ENCODE measurements around the gene RELB. TPM values are rescaled to one million over a fixed set of nuclear protein-coding genes. Genes with fewer than 3 reads are reported as not detected.

The RELB gene
- total RNA-seq, 1 donor from 2014 or later = 9.0 TPM

- no peak for DNase-seq (ENCODE audit: low spot score)
- intact Hi-C loops (cut with DNase I) = no loop called here
Measured at GRCh38 chr19:45047188-45047797, 46.0 kb downstream of the RELB start.

- no peak for DNase-seq (ENCODE audit: low spot score)
Measured at GRCh38 chr19:45049073-45049736, 47.9 kb downstream of the RELB start.

GRCh38 chr19:45050036-45050435 is 48.8 kb downstream of the RELB start:
- no peak for DNase-seq (ENCODE audit: low spot score)
- intact Hi-C loops (cut with DNase I) = no loop called here

More at GRCh38 chr19:45049073-45049736, 47.9 kb downstream of the RELB start:
- intact Hi-C loops (cut with DNase I) = no loop called here

GRCh38 chr19:45051929-45052579 is 50.8 kb downstream of the RELB start:
- no peak for DNase-seq (ENCODE audit: low spot score)
- intact Hi-C loops (cut with DNase I) = no loop called here

GRCh38 chr19:45056831-45057230 is 55.6 kb downstream of the RELB start:
- DNase-seq (ENCODE audit: low spot score) = no peak
- intact Hi-C loops (cut with DNase I) = loop anchor here (5.0 kb wide), 1 partner anchor 150 kb away; the partner anchor contains the start of gene APOE

GRCh38 chr19:45057444-45057843 is 56.2 kb downstream of the RELB start:
- intact Hi-C loops (cut with DNase I) = loop anchor here (5.0 kb wide), 1 partner anchor 150 kb away; the partner anchor contains the start of gene APOE
- DNase-seq (ENCODE audit: low spot score) = no peak

GRCh38 chr19:45058622-45059159 is 57.4 kb downstream of the RELB start:
- DNase-seq (ENCODE audit: low spot score) = no peak
- intact Hi-C loops (cut with DNase I) = loop anchor here (5.0 kb wide), 1 partner anchor 151 kb away; the partner anchor contains the start of gene APOE

GRCh38 chr19:45059258-45059965 is 58.1 kb downstream of the RELB start:
- intact Hi-C loops (cut with DNase I) = loop anchor here (5.0 kb wide), 1 partner anchor 152 kb away; the partner anchor contains the start of gene APOE
- DNase-seq (ENCODE audit: low spot score) = peak; percentile 85

- no peak for DNase-seq (ENCODE audit: low spot score)
- intact Hi-C loops (cut with DNase I) = no loop called here
Measured at GRCh38 chr19:45061965-45062364, 60.7 kb downstream of the RELB start.

GRCh38 chr19:45063851-45064801 is 62.9 kb downstream of the RELB start:
- intact Hi-C loops (cut with DNase I) = no loop called here
- no peak for DNase-seq (ENCODE audit: low spot score)

GRCh38 chr19:45066921-45067661 is 65.8 kb downstream of the RELB start:
- intact Hi-C loops (cut with DNase I) = no loop called here
- no peak for DNase-seq (ENCODE audit: low spot score)

GRCh38 chr19:45068041-45068440 is 66.8 kb downstream of the RELB start:
- intact Hi-C loops (cut with DNase I) = no loop called here
- DNase-seq (ENCODE audit: low spot score) = no peak

- intact Hi-C loops (cut with DNase I) = no loop called here
- no peak for DNase-seq (ENCODE audit: low spot score)
Measured at GRCh38 chr19:45069056-45069455, 67.8 kb downstream of the RELB start.

- intact Hi-C loops (cut with DNase I) = no loop called here
- no peak for DNase-seq (ENCODE audit: low spot score)
Measured at GRCh38 chr19:45070214-45070613, 69.0 kb downstream of the RELB start.

- intact Hi-C loops (cut with DNase I) = no loop called here
- DNase-seq (ENCODE audit: low spot score) = peak; percentile 55
Measured at GRCh38 chr19:45070861-45071544, 69.7 kb downstream of the RELB start.

- intact Hi-C loops (cut with DNase I) = no loop called here
- no peak for DNase-seq (ENCODE audit: low spot score)
Measured at GRCh38 chr19:45071545-45071938, 70.3 kb downstream of the RELB start.

GRCh38 chr19:45071969-45072790 is 70.9 kb downstream of the RELB start:
- intact Hi-C loops (cut with DNase I) = no loop called here
- peak; percentile 67 for DNase-seq (ENCODE audit: low spot score)

Measured in cardiac septum (tissue), 1 donor.